HuH-7 (cell line): ENCODE data around the gene IMMT.
"Not testable (repeated sequence)": the region's sequence is repeated elsewhere in the genome, so short reads cannot be mapped to it uniquely, and the experiment has no call there.

ENCODE experiments used
- DNase-seq: peaks from one replicate; pipeline ENCODE4 v3.0.0; 2011; ENCODE audit warnings: low spot score

IMMT gene

GRCh38 chr2:86226070-86226469 lies 30.8 kb upstream of the IMMT start:
- no peak for DNase-seq

GRCh38 chr2:86225581-86225980 lies 30.3 kb upstream of the IMMT start:
- DNase-seq, result no peak

GRCh38 chr2:86224645-86225355 lies 29.5 kb upstream of the IMMT start:
- no peak for DNase-seq

GRCh38 chr2:86223927-86224560 lies 28.8 kb upstream of the IMMT start:
- DNase-seq, result no peak

DNA sequence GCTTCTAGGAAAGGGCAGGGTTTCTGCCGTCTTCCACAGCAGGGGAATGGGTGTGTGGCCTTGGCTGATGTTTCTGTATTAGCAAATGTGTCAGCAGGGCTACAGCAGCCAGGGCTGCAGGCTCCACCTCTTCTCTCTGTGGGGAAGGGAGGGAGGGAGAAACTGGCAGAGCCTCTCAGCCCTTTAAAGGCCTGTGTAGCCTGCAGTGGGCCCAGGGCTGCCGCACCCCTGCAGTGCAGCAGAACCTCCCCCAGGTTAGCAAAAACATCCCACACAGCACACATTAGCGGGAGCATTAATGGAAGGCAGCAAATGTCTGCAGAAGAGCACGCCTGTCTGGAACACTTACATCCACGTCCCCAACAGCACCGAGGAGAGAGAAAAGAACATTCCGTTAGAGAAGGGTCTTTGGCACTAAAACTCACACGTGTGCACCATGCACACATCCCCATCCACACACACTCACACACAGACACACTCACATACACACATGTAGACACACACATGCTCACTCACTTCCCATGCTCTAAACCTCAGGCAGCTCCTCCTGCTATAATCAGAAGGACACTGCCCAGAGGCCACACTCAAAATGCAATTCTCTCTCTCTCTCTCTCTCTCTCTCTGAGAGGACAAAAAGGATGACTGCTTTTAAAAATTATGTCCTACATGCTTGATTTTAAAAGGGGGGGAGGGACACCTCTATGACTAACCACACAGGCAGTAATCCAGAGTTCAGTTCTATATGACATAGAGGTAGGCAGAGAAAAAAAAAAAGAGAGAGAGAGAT lies 28.1 kb upstream of the IMMT start:
- no peak for DNase-seq

DNA sequence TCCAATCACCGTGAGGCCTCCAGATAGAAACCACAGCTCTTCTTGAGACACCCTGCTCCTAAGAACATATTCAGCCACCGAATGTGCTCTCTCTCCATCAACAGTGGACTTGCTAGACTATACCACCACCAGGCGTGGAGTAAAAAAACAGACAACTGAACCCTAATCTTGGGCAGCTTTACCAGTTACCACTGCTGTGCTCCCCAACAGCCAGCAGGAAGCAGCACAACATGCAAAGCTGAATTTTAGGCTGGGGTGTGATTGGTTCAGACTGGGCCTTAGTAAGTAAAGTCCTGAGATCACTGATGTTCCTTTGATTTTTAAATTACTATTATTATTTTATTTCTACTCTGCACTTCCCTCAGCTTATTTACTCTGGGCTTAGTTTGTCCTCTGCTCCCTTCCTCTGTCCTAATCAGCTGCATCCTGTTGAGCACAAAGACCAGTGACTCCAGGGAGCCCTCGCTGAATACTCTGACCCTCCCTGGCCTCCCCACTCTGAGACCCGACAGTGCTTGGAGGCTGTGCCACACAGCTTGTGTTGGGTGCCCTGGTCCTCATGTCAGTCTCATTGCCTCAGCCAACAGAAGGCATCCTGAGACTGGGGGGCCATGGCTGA lies 25.9 kb upstream of the IMMT start:
- peak; percentile 50 for DNase-seq

DNA sequence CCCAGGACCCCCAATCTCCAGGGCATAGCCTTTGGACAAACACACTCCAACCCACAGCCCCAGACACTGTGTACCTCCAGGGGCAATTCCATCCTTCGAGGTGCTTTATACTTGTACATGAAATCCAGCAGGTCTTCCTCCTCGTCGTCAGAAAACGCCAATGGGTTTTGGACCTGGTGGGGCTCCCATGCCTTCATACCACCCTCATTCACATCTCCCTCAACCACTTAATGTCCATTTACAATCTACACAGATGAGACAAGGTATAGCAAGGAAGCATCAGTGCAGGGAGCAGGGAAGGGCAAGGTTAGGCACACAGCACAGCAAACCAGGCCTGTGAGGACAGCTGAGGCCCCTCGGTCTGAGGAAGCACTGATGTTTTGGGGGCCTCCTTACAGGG lies 24.6 kb upstream of the IMMT start:
- DNase-seq, result no peak

- no peak for DNase-seq
Measured at GRCh38 chr2:86218124-86218523, 22.9 kb upstream of the IMMT start.

- no peak for DNase-seq
Measured at GRCh38 chr2:86216575-86217555, 21.6 kb upstream of the IMMT start.

DNA sequence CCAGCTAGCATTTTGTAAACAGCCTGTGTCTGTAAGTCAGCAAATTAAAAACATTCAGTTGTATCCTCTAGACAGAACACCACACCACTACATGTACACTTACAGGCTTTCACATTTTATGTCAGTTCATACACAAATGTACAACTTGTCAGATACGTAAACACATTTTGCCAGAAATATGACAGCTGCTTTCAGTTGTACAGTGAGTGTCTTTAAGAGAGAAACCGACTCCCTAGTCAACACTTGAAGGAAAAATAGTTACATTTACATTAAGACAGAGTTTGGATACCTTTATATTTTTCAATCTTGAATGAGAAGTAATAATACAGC lies 19.2 kb upstream of the IMMT start:
- no peak for DNase-seq

DNA sequence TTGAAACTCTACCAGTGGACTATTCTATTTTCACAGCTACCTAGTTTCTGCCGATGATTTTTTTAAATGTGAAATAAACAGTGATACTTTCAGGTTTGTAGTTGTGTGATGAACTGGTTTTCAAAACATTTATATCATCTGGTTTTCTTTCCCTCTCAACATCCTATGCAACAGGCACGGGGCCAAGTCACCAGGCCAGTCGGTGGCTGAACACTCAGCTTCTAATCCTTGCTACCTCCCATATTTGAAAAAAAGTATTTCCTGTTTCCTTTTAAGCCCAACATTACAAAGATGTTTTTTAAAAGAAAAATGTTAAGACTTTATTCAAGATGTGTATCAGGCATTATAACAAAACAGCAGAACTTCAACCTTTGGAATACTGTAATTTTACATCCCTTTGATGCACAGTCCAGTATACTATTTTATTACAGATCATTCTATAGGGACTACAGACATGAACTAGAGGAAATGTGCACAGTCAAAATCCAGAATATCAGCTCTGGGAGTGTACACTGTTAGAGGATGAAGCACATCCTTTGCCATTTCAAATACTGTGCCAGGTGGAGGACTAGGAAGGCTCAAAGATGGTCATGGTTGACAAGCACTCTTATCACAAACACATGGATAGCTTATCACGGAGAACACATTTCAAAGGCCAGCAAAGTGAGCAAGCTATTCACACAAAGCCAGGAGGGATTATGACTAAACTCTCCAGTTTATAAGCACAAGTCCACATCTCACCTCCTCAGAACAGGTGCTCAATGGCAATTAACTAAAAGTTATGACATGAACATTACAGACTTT lies 18.6 kb upstream of the IMMT start:
- DNase-seq, result no peak

DNA sequence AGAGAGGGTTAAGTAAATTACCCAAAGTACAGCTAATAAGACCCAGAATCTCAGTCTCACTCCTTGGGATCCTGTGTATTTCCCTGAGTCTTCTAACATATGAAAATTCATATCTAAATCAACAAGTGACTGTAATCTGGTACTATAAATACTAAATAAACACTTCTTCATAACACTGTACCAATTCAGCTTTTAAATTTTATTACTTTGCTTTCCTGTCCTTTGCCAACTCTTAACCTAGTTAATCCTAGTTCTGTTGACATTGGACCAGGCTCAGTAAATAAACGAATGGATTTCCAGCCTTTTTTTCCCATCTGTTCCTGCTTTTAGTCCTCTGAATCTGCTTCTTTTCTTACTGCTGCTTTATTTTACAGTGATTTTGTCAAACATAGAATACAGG lies 17.8 kb upstream of the IMMT start:
- DNase-seq, result no peak

- no peak for DNase-seq
Measured at GRCh38 chr2:86211796-86212188, 16.5 kb upstream of the IMMT start.

DNA sequence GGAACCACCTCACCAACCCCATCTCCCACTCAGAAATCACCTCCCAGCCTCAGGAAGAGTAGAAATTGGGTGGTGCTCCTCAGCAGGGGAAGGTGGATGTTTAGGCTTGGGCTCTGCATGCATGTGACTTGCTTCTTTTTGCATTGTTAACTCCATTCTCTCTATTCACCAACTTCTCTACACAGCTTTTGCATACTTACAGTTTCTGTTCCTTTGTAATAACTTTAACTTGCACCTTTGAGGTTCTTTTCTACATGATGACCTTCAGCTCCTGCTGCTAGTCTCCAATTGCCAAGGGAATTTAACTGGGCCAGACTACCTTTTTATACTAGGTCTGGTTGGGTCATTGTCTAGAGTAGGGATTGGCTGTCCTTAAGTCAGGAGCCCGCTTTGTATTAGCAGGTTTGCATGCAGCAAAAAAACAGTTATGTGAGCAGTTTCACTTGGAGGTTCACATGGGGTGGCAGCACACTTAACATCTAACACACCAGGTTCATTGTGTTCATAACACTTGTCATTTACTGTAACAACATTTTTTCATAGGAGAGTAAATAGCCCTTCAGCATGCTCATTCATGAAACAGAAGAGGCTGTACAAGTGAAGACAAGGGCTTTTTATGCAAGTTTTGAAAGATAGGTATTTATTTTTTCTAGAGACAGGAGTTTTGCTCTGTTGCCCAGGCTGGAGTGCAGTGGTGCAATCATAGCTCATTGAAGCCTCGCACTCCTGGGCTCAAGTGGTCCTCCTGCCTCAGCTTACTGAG lies 16.0 kb upstream of the IMMT start:
- no peak for DNase-seq

GRCh38 chr2:86204458-86204857 lies 9.2 kb upstream of the IMMT start:
- DNase-seq, result no peak

DNA sequence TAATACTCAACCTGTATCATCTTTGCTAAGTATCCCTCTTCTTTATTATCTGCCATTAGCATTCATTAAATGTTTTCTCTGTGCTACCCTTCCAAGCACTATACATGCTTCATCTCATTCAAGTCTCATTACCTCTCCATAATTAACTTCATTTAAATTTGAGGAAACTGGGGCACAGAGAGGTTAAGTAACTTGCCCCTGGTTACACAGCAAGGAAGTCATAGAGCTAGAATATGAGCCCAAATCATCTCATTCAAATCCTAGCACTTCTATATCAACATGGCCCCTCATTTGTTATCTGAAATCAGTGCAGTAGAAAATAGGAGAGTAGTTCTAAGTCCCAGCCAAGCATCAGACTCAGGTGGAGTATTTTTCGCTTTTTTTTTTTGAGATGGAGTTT lies 8.4 kb upstream of the IMMT start:
- no peak for DNase-seq

DNA sequence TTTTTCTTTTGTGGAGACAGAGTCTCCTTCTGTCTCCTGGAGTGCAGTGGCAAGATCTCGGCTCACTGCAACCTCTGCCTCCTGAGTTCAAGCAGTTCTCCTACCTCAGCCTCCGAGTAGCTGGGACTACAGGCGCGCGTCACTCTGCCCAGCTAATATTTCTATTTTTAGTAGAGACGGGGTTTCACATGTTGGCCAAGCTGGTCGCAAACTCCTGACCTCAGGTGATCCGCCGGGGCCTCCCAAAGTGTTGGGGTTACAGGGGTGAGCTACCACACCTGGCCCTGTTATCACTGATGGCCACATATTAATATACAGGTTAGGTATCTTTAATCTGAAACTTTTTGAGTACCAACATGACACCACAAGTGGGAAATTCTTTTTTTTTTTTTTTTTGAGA lies 7.4 kb upstream of the IMMT start:
- no peak for DNase-seq

DNA sequence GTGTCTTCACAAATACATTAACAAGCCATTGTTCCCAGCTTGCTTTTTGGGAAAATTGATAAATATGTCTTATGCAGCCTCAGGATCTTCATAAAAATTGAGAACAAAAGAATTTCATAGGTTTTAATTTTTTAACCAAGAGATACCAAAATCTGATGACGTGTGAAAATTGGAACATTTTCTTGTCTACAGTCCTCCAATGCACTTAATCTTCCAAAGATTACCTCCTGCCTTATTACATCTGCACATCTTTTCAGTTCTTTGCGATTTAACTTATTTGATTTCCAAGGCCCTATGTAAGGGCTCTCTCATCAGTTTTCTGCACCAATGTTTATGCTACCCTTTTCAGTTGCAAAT lies 7.1 kb upstream of the IMMT start:
- DNase-seq, result no peak

DNA sequence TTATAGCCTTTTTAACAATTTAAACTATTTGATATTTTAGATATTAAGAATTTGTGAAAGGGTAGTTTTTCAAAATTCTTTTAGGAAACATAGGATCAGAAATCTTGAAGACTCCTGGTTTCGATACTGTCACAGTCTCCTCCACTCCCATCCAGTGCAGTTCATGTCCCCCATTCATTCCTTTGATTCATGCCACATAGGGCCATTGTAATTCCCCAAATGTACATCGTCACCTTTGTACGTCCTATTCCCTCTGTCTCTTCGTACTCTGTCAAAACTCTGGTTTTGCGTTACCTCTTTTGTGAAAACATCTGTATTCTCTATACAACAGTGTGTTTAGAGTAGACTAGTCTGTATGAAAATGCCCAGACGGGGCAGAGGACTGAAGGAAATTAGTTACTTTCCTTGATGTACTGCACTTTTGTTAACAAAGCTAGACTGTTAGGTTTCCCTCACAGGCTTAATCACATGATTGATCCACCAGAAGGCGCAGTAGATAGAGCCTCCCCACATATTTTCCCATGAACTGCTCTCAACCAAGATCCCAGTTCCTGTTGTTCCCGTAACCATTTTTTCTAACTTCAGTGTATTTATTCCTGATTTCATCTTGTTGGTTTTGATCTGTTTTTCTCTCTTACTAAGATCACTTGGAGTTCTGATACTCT lies 6.5 kb upstream of the IMMT start:
- DNase-seq, result no peak

- DNase-seq, result not testable (repeated sequence)
Measured at GRCh38 chr2:86200564-86200963, 5.3 kb upstream of the IMMT start.
